Measurements from ENCODE around the gene ENTPD7. TPM values are rescaled to one million over a fixed set of nuclear protein-coding genes. Genes with fewer than 3 reads are reported as not detected.
A peak's percentile ranks its signal among the peaks of the same experiment; 100 is the strongest.

Gene ENTPD7
- total and polyA plus RNA-seq, 2 donors (not counting 1 experiment from before 2014, with no cell fraction given), result 0.75 to 6.2 TPM

DNA sequence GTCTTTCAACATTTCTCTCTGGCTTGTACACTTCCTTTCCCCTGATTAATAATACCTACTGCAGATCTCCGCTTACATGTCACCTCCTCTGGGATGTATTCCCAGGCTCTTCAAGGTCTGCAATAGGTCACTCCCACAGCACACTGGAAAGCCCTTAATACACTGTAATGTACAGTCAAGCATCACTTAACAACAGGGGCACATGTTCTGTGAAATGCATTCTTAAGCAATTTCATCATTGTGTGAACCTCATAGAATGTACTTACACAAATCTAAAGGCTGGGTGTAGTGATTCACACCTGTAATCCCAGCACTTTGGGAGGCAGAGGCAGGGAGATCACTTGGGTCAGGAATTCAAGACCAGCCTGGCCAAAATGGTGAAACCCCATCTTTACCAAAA lies 70.7 kb downstream of the ENTPD7 start:
- Histone ChIP-seq H4K20me1 (ENCODE audit: control insufficient read depth, insufficient read depth, low read length, poor library complexity, severe bottlenecking) (peaks cover 8% of the 10 kb centered on the region), H3K4me1 (ENCODE audit: control insufficient read depth in 2 of 2, insufficient read depth in 2 of 2, low read length in 2 of 2) (peaks cover 13 to 24% of the 10 kb centered on the region in 2 donors), H3K27me3 (replicated peaks in 1 of 4; ENCODE audit: control extremely low read depth in 1 of 4, control insufficient read depth in 3 of 4, insufficient read depth in 4 of 4, low read length in 3 of 4) (no peaks in the 10 kb centered on the region), H3K36me3 (replicated peaks in 1 of 2; ENCODE audit: control extremely low read depth in 1 of 2, control insufficient read depth in 1 of 2, extremely low read depth in 1 of 2, insufficient read depth in 2 of 2, low read length in 1 of 2) (peaks cover 4 to 31% of the 10 kb centered on the region in 2 experiments), H3K79me2 (ENCODE audit: control insufficient read depth, insufficient read depth, low read length) (peaks cover 59% of the 10 kb centered on the region), H2AFZ (ENCODE audit: insufficient read depth, low read depth, low read length, poor library complexity, severe bottlenecking) (no peak overlapping the region), H3K9ac (ENCODE audit: low read length) (no peak overlapping the region), H3K27ac (ENCODE audit: low read length in 2 of 2) (no peak overlapping the region), H3K4me2 (replicated peaks; ENCODE audit: low read depth, low read length, poor library complexity, severe bottlenecking) (no peak overlapping the region), H3K4me3 (ENCODE audit: control extremely low read depth in 1 of 5, extremely low read depth in 1 of 5, insufficient read depth in 1 of 5, low read depth in 2 of 5, low read length in 4 of 5) (no peak overlapping the region), H3K9me3 (ENCODE audit: control extremely low read depth in 1 of 3, control insufficient read depth in 2 of 3, insufficient read depth in 1 of 3, low read length in 2 of 3) (no peaks in the 10 kb centered on the region)
- no peak overlapping the region for H3K27ac Mint-ChIP-seq
- intact Hi-C loops (cut with micrococcal nuclease), result loop anchor here (5.0 kb wide), 1 partner anchor 1598 kb away; the partner anchor contains the start of gene R3HCC1L
- no peak for TF ChIP-seq EZH2 (IDR thresholded peaks at IDR 0.05; ENCODE audit: borderline replicate concordance, insufficient read depth, low read depth, low read length, poor library complexity, severe bottlenecking)
- no peak for TF ChIP-seq CTCF (IDR thresholded peaks at IDR 0.05)
- ChIA-PET CTCF (interaction anchor here (1.1 to 1.5 kb wide), 2 partner anchors 18 to 294 kb away, joined by 3 to 7 read pairs; no protein-coding TSS in a partner anchor), POLR2A (no interaction called here)
- H3K4me1 Mint-ChIP-seq, result peaks cover 26% of the 10 kb centered on the region
- no peak overlapping the region for H3K4me3 Mint-ChIP-seq
- DNase-seq, result no peak
- no peaks in the 10 kb centered on the region for H3K9me3 Mint-ChIP-seq (ENCODE audit: insufficient read depth)
- WGBS (ENCODE audit: insufficient coverage), result 93% methylated on average over 1 of the region's 1 CpG
- no peak for ATAC-seq (ENCODE audit: low read depth)
- H3K27me3 Mint-ChIP-seq, result no peaks in the 10 kb centered on the region

DNA sequence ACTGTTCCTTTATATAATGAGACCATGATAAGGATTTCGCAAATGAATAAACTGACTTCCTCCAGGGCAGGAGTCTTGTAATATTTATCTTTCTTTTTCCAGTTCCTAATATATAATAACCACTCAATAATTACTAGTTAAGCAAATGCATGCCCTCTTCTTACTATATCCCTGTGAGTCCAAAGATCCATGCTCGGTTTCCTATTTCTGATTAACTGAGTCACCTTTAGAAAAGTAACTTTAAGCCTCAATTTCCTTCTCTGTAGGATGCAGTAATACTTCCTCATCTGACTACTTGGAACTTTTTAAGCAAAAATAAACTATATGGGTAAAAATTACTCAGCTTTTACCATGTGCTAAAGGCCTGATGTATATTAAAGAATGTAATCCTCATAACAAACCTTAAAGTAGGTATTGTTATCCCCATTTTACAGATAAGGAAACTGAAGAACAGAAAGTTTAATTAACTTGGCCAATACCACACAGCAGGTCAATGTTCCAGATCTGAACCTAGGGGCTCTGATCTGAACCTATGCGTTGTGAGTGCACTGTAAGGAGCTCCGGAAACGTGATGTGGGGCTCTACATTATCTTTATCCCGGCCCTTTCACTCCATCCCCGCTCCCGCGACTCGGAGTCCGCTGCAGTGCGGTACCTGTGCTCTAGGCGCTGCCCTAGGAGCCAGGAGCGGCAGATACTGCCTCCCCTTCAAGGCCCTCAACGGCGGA lies 72.2 kb downstream of the ENTPD7 start:
- peak overlapping the region; percentile 99 for H3K27ac Mint-ChIP-seq

More for the DNA sequence above, 72.2 kb downstream of the ENTPD7 start:
- POLR2A ChIA-PET, result interaction anchor here (0.5 to 1.0 kb wide), 2 partner anchors 55 to 111 kb away, joined by 4 to 5 read pairs; partner anchors contain the start of gene SLC25A28
- H4K20me1 ChIP-seq (ENCODE audit: control insufficient read depth, insufficient read depth, low read length, poor library complexity, severe bottlenecking), result peaks cover 8% of the 10 kb centered on the region
- CTCF ChIA-PET, result interaction anchor here (1.2 to 2.7 kb wide), 6 partner anchors 9 to 295 kb away, joined by 3 to 5 read pairs (median 4); partner anchors contain the start of gene ENTPD7
- H3K4me3 ChIP-seq (ENCODE audit: control extremely low read depth in 1 of 5, extremely low read depth in 1 of 5, insufficient read depth in 1 of 5, low read depth in 2 of 5, low read length in 4 of 5), result peak overlapping the region; percentile 84 to 99 (median 93)
- H2AFZ ChIP-seq (ENCODE audit: insufficient read depth, low read depth, low read length, poor library complexity, severe bottlenecking), result peak overlapping the region; percentile 96
- peaks cover 6 to 20% of the 10 kb centered on the region in 2 experiments for H3K36me3 ChIP-seq (replicated peaks in 1 of 2; ENCODE audit: control extremely low read depth in 1 of 2, control insufficient read depth in 1 of 2, extremely low read depth in 1 of 2, insufficient read depth in 2 of 2, low read length in 1 of 2)
- DNase-seq, result no peak
- H3K4me1 ChIP-seq (ENCODE audit: control insufficient read depth in 2 of 2, insufficient read depth in 2 of 2, low read length in 2 of 2), result peaks cover 13 to 24% of the 10 kb centered on the region in 2 donors
- H3K27ac ChIP-seq (ENCODE audit: low read length in 2 of 2), result peak overlapping the region; percentile 82 to 83
- peak overlapping the region; percentile 76 for H3K4me2 ChIP-seq (replicated peaks; ENCODE audit: low read depth, low read length, poor library complexity, severe bottlenecking)
- H3K9ac ChIP-seq (ENCODE audit: low read length), result peak overlapping the region; percentile 91
- Mint-ChIP-seq H3K4me1 (peaks cover 32% of the 10 kb centered on the region), H3K27me3 (no peaks in the 10 kb centered on the region), H3K4me3 (peak overlapping the region; percentile 95), H3K9me3 (ENCODE audit: insufficient read depth) (no peaks in the 10 kb centered on the region)
- TF ChIP-seq EZH2 (IDR thresholded peaks at IDR 0.05; ENCODE audit: borderline replicate concordance, insufficient read depth, low read depth, low read length, poor library complexity, severe bottlenecking) (no peak), CTCF (IDR thresholded peaks at IDR 0.05) (no peak)
- intact Hi-C loops (cut with micrococcal nuclease), result loop anchor here (1.0 to 5.0 kb wide), 6 partner anchors 72 to 1599 kb away; partner anchors contain the start of genes DNMBP, ENTPD7, GOT1 and R3HCC1L
- WGBS (ENCODE audit: insufficient coverage), result 0% methylated on average over 14 of the region's 16 CpGs
- H3K27me3 ChIP-seq (replicated peaks in 1 of 4; ENCODE audit: control extremely low read depth in 1 of 4, control insufficient read depth in 3 of 4, insufficient read depth in 4 of 4, low read length in 3 of 4), result no peaks in the 10 kb centered on the region
- ATAC-seq (ENCODE audit: low read depth), result no peak
- H3K9me3 ChIP-seq (ENCODE audit: control extremely low read depth in 1 of 3, control insufficient read depth in 2 of 3, insufficient read depth in 1 of 3, low read length in 2 of 3), result no peaks in the 10 kb centered on the region
- H3K79me2 ChIP-seq (ENCODE audit: control insufficient read depth, insufficient read depth, low read length), result peaks cover 59% of the 10 kb centered on the region

Measured in B cell (primary cell).